ENCODE measurements around the gene OR6M1.

OR6M1 gene

GRCh38 chr11:123815122-123815521 is 9.0 kb upstream of the OR6M1 start:
- no peak overlapping the region for H2BK120ac ChIP-seq (ENCODE audit: low read depth, low read length)
- H3K4ac ChIP-seq (ENCODE audit: low read length) = no peak overlapping the region
- H3K9me3 ChIP-seq (replicated peaks in 1 of 2; ENCODE audit: control insufficient read depth in 2 of 2, insufficient read depth in 1 of 2, low read depth in 1 of 2, low read length in 2 of 2) = no peaks in the 10 kb centered on the region
- peak overlapping the region; percentile 44 for H3K18ac ChIP-seq (ENCODE audit: low read length)
- no peak overlapping the region for H2BK12ac ChIP-seq (ENCODE audit: low read length)
- no CpG with 5 or more reads among the region's 5 CpGs for WGBS, 2 donors (ENCODE audit: extremely low coverage in 2 of 2, insufficient read length in 2 of 2, insufficient replicate concordance in 1 of 2)
- H2AK5ac ChIP-seq (ENCODE audit: low read depth, low read length) = no peak overlapping the region
- H2BK5ac ChIP-seq (ENCODE audit: low read length) = no peak overlapping the region
- no peaks in the 10 kb centered on the region for H3K79me1 ChIP-seq (ENCODE audit: low read depth, low read length)
- H3K9ac ChIP-seq (ENCODE audit: low read depth, low read length, poor library complexity) = no peak overlapping the region
- H4K8ac ChIP-seq (ENCODE audit: low read depth, low read length) = no peak overlapping the region
- H3K4me3 ChIP-seq (ENCODE audit: low read length in 2 of 2) = no peak overlapping the region
- no peaks in the 10 kb centered on the region for H3K4me1 ChIP-seq (ENCODE audit: control insufficient read depth in 2 of 2, insufficient read depth in 1 of 2, low read depth in 1 of 2, low read length in 2 of 2)
- H3K36me3 ChIP-seq (replicated peaks in 1 of 2; ENCODE audit: control insufficient read depth in 2 of 2, insufficient read depth in 2 of 2, low read length in 2 of 2) = no peaks in the 10 kb centered on the region
- H3K14ac ChIP-seq (ENCODE audit: low read length) = no peak overlapping the region
- DNase-seq (ENCODE audit: low spot score) = no peak
- no peak overlapping the region for H2AFZ ChIP-seq (ENCODE audit: low read length)
- no peak overlapping the region for H3K4me2 ChIP-seq (ENCODE audit: insufficient read depth, low read length, poor library complexity, severe bottlenecking)
- H3K27me3 ChIP-seq (ENCODE audit: control insufficient read depth in 3 of 3, insufficient read depth in 3 of 3, low read depth in 1 of 3, low read length in 3 of 3) = no peaks in the 10 kb centered on the region
- H3K23ac ChIP-seq (ENCODE audit: low read depth, low read length, poor library complexity) = no peak overlapping the region
- H3K27ac ChIP-seq (replicated peaks; ENCODE audit: low read length) = no peak overlapping the region
- no peak overlapping the region for H4K91ac ChIP-seq (ENCODE audit: low read depth, low read length, poor library complexity)
- no peak overlapping the region for H2BK15ac ChIP-seq (ENCODE audit: low read length)

GRCh38 chr11:123801765-123802164 is 4.4 kb downstream of the OR6M1 start:
- H2AFZ ChIP-seq (ENCODE audit: low read length) = no peak overlapping the region
- no peak overlapping the region for H4K91ac ChIP-seq (ENCODE audit: low read depth, low read length, poor library complexity)
- DNase-seq (ENCODE audit: low spot score) = no peak
- no peak overlapping the region for H2BK5ac ChIP-seq (ENCODE audit: low read length)
- H2BK120ac ChIP-seq (ENCODE audit: low read depth, low read length) = no peak overlapping the region
- no peak overlapping the region for H2AK5ac ChIP-seq (ENCODE audit: low read depth, low read length)
- no peak overlapping the region for H2BK12ac ChIP-seq (ENCODE audit: low read length)
- H3K27me3 ChIP-seq (ENCODE audit: control insufficient read depth in 3 of 3, insufficient read depth in 3 of 3, low read depth in 1 of 3, low read length in 3 of 3) = peaks cover 0 to 1% (median 0%) of the 10 kb centered on the region in 3 experiments
- no peaks in the 10 kb centered on the region for H3K9me3 ChIP-seq (replicated peaks in 1 of 2; ENCODE audit: control insufficient read depth in 2 of 2, insufficient read depth in 1 of 2, low read depth in 1 of 2, low read length in 2 of 2)
- H3K4me3 ChIP-seq (ENCODE audit: low read length in 2 of 2) = no peak overlapping the region
- no peak overlapping the region for H2BK15ac ChIP-seq (ENCODE audit: low read length)
- H3K4me2 ChIP-seq (ENCODE audit: insufficient read depth, low read length, poor library complexity, severe bottlenecking) = no peak overlapping the region
- no peak overlapping the region for H3K18ac ChIP-seq (ENCODE audit: low read length)
- no CpG with 5 or more reads among the region's 1 CpG for WGBS, 2 donors (ENCODE audit: extremely low coverage in 2 of 2, insufficient read length in 2 of 2, insufficient replicate concordance in 1 of 2)
- H3K27ac ChIP-seq (replicated peaks; ENCODE audit: low read length) = no peak overlapping the region
- no peak overlapping the region for H3K4ac ChIP-seq (ENCODE audit: low read length)
- H3K14ac ChIP-seq (ENCODE audit: low read length) = no peak overlapping the region
- no peaks in the 10 kb centered on the region for H3K36me3 ChIP-seq (replicated peaks in 1 of 2; ENCODE audit: control insufficient read depth in 2 of 2, insufficient read depth in 2 of 2, low read length in 2 of 2)
- no peaks in the 10 kb centered on the region for H3K4me1 ChIP-seq (ENCODE audit: control insufficient read depth in 2 of 2, insufficient read depth in 1 of 2, low read depth in 1 of 2, low read length in 2 of 2)
- H3K79me1 ChIP-seq (ENCODE audit: low read depth, low read length) = no peaks in the 10 kb centered on the region
- no peak overlapping the region for H3K9ac ChIP-seq (ENCODE audit: low read depth, low read length, poor library complexity)
- no peak overlapping the region for H3K23ac ChIP-seq (ENCODE audit: low read depth, low read length, poor library complexity)
- no peak overlapping the region for H4K8ac ChIP-seq (ENCODE audit: low read depth, low read length)

DNA sequence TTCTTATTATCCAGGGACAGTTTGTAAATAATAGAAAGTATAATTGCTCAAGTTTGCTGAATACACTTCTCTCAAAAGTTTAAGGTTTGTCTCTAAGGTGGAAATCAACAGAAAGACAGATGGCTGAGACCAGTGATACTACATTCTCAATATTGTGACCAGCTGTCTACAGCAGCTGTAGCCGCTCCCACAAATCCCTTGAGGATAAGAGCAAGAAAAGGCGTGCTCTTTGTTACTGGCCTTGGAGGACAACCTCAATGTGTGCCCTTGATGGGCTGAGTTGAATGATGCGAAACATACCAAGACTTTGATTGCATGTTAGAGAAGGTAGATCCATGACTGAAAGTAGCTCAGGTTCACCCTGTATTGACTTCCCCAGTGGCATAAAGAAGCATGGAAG is 6.1 kb downstream of the OR6M1 start:
- no peaks in the 10 kb centered on the region for H3K79me1 ChIP-seq (ENCODE audit: low read depth, low read length)
- H3K27me3 ChIP-seq (ENCODE audit: control insufficient read depth in 3 of 3, insufficient read depth in 3 of 3, low read depth in 1 of 3, low read length in 3 of 3) = no peaks in the 10 kb centered on the region
- no peak overlapping the region for H2BK120ac ChIP-seq (ENCODE audit: low read depth, low read length)
- no CpG with 5 or more reads among the region's 3 CpGs for WGBS, 2 donors (ENCODE audit: extremely low coverage in 2 of 2, insufficient read length in 2 of 2, insufficient replicate concordance in 1 of 2)
- H2AK5ac ChIP-seq (ENCODE audit: low read depth, low read length) = no peak overlapping the region
- H3K36me3 ChIP-seq (replicated peaks in 1 of 2; ENCODE audit: control insufficient read depth in 2 of 2, insufficient read depth in 2 of 2, low read length in 2 of 2) = no peaks in the 10 kb centered on the region
- H3K4me2 ChIP-seq (ENCODE audit: insufficient read depth, low read length, poor library complexity, severe bottlenecking) = no peak overlapping the region
- no peak overlapping the region for H3K23ac ChIP-seq (ENCODE audit: low read depth, low read length, poor library complexity)
- no peak overlapping the region for H2AFZ ChIP-seq (ENCODE audit: low read length)
- H3K4me1 ChIP-seq (ENCODE audit: control insufficient read depth in 2 of 2, insufficient read depth in 1 of 2, low read depth in 1 of 2, low read length in 2 of 2) = no peaks in the 10 kb centered on the region
- no peak overlapping the region for H2BK5ac ChIP-seq (ENCODE audit: low read length)
- no peak overlapping the region for H3K4me3 ChIP-seq (ENCODE audit: low read length in 2 of 2)
- H3K18ac ChIP-seq (ENCODE audit: low read length) = no peak overlapping the region
- H3K4ac ChIP-seq (ENCODE audit: low read length) = no peak overlapping the region
- no peak overlapping the region for H4K8ac ChIP-seq (ENCODE audit: low read depth, low read length)
- H3K14ac ChIP-seq (ENCODE audit: low read length) = no peak overlapping the region
- no peak for DNase-seq (ENCODE audit: low spot score)
- no peaks in the 10 kb centered on the region for H3K9me3 ChIP-seq (replicated peaks in 1 of 2; ENCODE audit: control insufficient read depth in 2 of 2, insufficient read depth in 1 of 2, low read depth in 1 of 2, low read length in 2 of 2)
- H2BK15ac ChIP-seq (ENCODE audit: low read length) = no peak overlapping the region
- H3K9ac ChIP-seq (ENCODE audit: low read depth, low read length, poor library complexity) = no peak overlapping the region
- no peak overlapping the region for H2BK12ac ChIP-seq (ENCODE audit: low read length)
- no peak overlapping the region for H4K91ac ChIP-seq (ENCODE audit: low read depth, low read length, poor library complexity)
- H3K27ac ChIP-seq (replicated peaks; ENCODE audit: low read length) = no peak overlapping the region

GRCh38 chr11:123799438-123799837 is 6.7 kb downstream of the OR6M1 start:
- no peak for DNase-seq (ENCODE audit: low spot score)
- no CpG with 5 or more reads among the region's 4 CpGs for WGBS, 2 donors (ENCODE audit: extremely low coverage in 2 of 2, insufficient read length in 2 of 2, insufficient replicate concordance in 1 of 2)

More at GRCh38 chr11:123799438-123799837, 6.7 kb downstream of the OR6M1 start:
- Histone ChIP-seq H4K8ac (ENCODE audit: low read depth, low read length) (no peak overlapping the region), H3K14ac (ENCODE audit: low read length) (no peak overlapping the region), H3K9me3 (replicated peaks in 1 of 2; ENCODE audit: control insufficient read depth in 2 of 2, insufficient read depth in 1 of 2, low read depth in 1 of 2, low read length in 2 of 2) (no peaks in the 10 kb centered on the region), H4K91ac (ENCODE audit: low read depth, low read length, poor library complexity) (no peak overlapping the region), H3K4ac (ENCODE audit: low read length) (no peak overlapping the region), H3K4me1 (ENCODE audit: control insufficient read depth in 2 of 2, insufficient read depth in 1 of 2, low read depth in 1 of 2, low read length in 2 of 2) (no peaks in the 10 kb centered on the region), H3K9ac (ENCODE audit: low read depth, low read length, poor library complexity) (no peak overlapping the region), H2BK15ac (ENCODE audit: low read length) (no peak overlapping the region), H3K79me1 (ENCODE audit: low read depth, low read length) (no peaks in the 10 kb centered on the region), H2BK12ac (ENCODE audit: low read length) (no peak overlapping the region), H3K27ac (replicated peaks; ENCODE audit: low read length) (no peak overlapping the region), H3K4me3 (ENCODE audit: low read length in 2 of 2) (no peak overlapping the region), H3K36me3 (replicated peaks in 1 of 2; ENCODE audit: control insufficient read depth in 2 of 2, insufficient read depth in 2 of 2, low read length in 2 of 2) (no peaks in the 10 kb centered on the region), H3K27me3 (ENCODE audit: control insufficient read depth in 3 of 3, insufficient read depth in 3 of 3, low read depth in 1 of 3, low read length in 3 of 3) (no peaks in the 10 kb centered on the region), H2BK120ac (ENCODE audit: low read depth, low read length) (no peak overlapping the region), H2AFZ (ENCODE audit: low read length) (no peak overlapping the region), H3K23ac (ENCODE audit: low read depth, low read length, poor library complexity) (no peak overlapping the region), H2BK5ac (ENCODE audit: low read length) (no peak overlapping the region), H2AK5ac (ENCODE audit: low read depth, low read length) (no peak overlapping the region), H3K18ac (ENCODE audit: low read length) (no peak overlapping the region), H3K4me2 (ENCODE audit: insufficient read depth, low read length, poor library complexity, severe bottlenecking) (no peak overlapping the region)

Measured in neuronal stem cell (in vitro differentiated cells).